ENCODE data around the gene NPC1L1. TPM values are rescaled to one million over a fixed set of nuclear protein-coding genes. Genes with fewer than 3 reads are reported as not detected.
A peak's percentile ranks its signal among the peaks of the same experiment; 100 is the strongest.

NPC1L1 gene
- total RNA-seq, 6 experiments from 2014 or later = 17.0 to 49.8 (median 21.1) TPM

- WGBS (ENCODE audit: insufficient coverage, low coverage, low lambda C conversion rate, missing lambda C conversion rate) = 86% methylated on average over 8 of the region's 8 CpGs
- intact Hi-C loops (cut with DNase I) = loop anchor here (5.0 kb wide), 2 partner anchors 231 to 241 kb away; no protein-coding TSS in a partner anchor
- ATAC-seq = no peak
- Histone ChIP-seq H3K9me3 (no peaks in the 10 kb centered on the region), H3K4me1 (peaks cover 0 to 16% (median 3%) of the 10 kb centered on the region in 4 donors), H3K27ac (peak overlapping the region in 1 of 3 donors; percentile 10), H3K27me3 (no peaks in the 10 kb centered on the region), H3K4me3 (no peak overlapping the region), H3K36me3 (peaks cover 0 to 53% (median 11%) of the 10 kb centered on the region in 4 donors)
- no peak for TF ChIP-seq CTCF (IDR thresholded peaks at IDR 0.05)
- TF ChIP-seq POLR2A (IDR thresholded peaks at IDR 0.05) = no peak
- DNase-seq = no peak
These were observed 63.2 kb downstream of the NPC1L1 start for GRCh38 chr7:44477938-44478337.

GRCh38 chr7:44477063-44477830 is 63.9 kb downstream of the NPC1L1 start:
- 20% methylated on average over 6 of the region's 6 CpGs for WGBS (ENCODE audit: insufficient coverage, low coverage, low lambda C conversion rate, missing lambda C conversion rate)
- H3K9me3 ChIP-seq = no peaks in the 10 kb centered on the region
- intact Hi-C loops (cut with DNase I) = loop anchor here (5.0 kb wide), 2 partner anchors 230 to 240 kb away; no protein-coding TSS in a partner anchor
- ATAC-seq = peak; percentile 95 to 99 (median 98)
- no peaks in the 10 kb centered on the region for H3K27me3 ChIP-seq
- H3K4me3 ChIP-seq = no peak overlapping the region
- TF ChIP-seq CTCF (IDR thresholded peaks at IDR 0.05) (peak; percentile 93 to 96 (median 95)), POLR2A (IDR thresholded peaks at IDR 0.05) (no peak)
- H3K4me1 ChIP-seq = peaks cover 0 to 21% (median 6%) of the 10 kb centered on the region in 4 donors
- peak overlapping the region in 1 of 3 donors; percentile 10 for H3K27ac ChIP-seq
- DNase-seq = peak; percentile 53 to 72 (median 68)
- H3K36me3 ChIP-seq = peaks cover 0 to 48% (median 11%) of the 10 kb centered on the region in 4 donors

- ATAC-seq = peak in 1 of 4 donors; percentile 49
- TF ChIP-seq POLR2A (IDR thresholded peaks at IDR 0.05) (no peak), CTCF (IDR thresholded peaks at IDR 0.05) (no peak)
- peaks cover 0 to 30% (median 8%) of the 10 kb centered on the region in 4 donors for H3K4me1 ChIP-seq
- intact Hi-C loops (cut with DNase I) = loop anchor here (5.0 kb wide), 2 partner anchors 229 to 239 kb away; no protein-coding TSS in a partner anchor
- H3K4me3 ChIP-seq = no peak overlapping the region
- no peaks in the 10 kb centered on the region for H3K27me3 ChIP-seq
- no peak for DNase-seq
- no peak overlapping the region for H3K27ac ChIP-seq
- H3K9me3 ChIP-seq = no peaks in the 10 kb centered on the region
- peaks cover 0 to 38% (median 11%) of the 10 kb centered on the region in 4 donors for H3K36me3 ChIP-seq
- 51% methylated on average over 3 of the region's 5 CpGs for WGBS (ENCODE audit: insufficient coverage, low coverage, low lambda C conversion rate, missing lambda C conversion rate)
These were observed 64.8 kb downstream of the NPC1L1 start for GRCh38 chr7:44476313-44476712.

GRCh38 chr7:44473295-44473694 is 67.8 kb downstream of the NPC1L1 start:
- H3K4me3 ChIP-seq = no peak overlapping the region
- intact Hi-C loops (cut with DNase I) = no loop called here
- no peak for DNase-seq
- peaks cover 0 to 60% (median 17%) of the 10 kb centered on the region in 4 donors for H3K4me1 ChIP-seq
- TF ChIP-seq POLR2A (IDR thresholded peaks at IDR 0.05) (no peak), CTCF (IDR thresholded peaks at IDR 0.05) (no peak)
- 57% methylated on average over 3 of the region's 3 CpGs for WGBS (ENCODE audit: insufficient coverage, low coverage, low lambda C conversion rate, missing lambda C conversion rate)
- peak; percentile 25 to 71 (median 46) for ATAC-seq
- H3K27ac ChIP-seq = no peak overlapping the region
- no peaks in the 10 kb centered on the region for H3K27me3 ChIP-seq
- peaks cover 0 to 10% (median 3%) of the 10 kb centered on the region in 4 donors for H3K36me3 ChIP-seq
- no peaks in the 10 kb centered on the region for H3K9me3 ChIP-seq
